HG02884 (cell line): ENCODE data around the gene MTERF4.
"Not testable (repeated sequence)": the region's sequence is repeated elsewhere in the genome, so short reads cannot be mapped to it uniquely, and the experiment has no call there.

Experiments
- ATAC-seq: cut with Tn5 transposase; IDR thresholded peaks from one replicate; pipeline ENCODE4 v1.9.1; 2021; ENCODE audit warnings: mild to moderate bottlenecking, moderate library complexity; ENCODE audit not compliant: unreplicated experiment

The MTERF4 gene

DNA sequence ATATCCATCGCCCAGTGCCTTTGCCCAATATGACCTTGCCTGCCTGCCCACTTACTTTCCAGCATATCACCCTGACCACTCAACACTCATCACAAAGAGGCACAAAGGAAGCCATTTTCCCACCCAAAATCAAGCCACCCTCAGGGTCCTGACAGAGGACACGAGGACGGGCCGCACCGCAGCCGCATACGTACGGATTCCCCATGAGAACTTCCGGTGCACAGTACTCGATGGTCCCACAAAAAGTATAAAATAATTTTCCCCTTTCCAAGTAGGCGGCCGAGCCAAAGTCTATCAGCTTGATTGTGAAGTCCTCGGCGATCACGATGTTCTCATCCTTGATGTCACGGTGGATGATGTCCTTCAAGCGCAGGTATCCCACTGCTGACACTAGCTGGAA lies 10.0 kb upstream of the MTERF4 start:
- no peak for ATAC-seq

DNA sequence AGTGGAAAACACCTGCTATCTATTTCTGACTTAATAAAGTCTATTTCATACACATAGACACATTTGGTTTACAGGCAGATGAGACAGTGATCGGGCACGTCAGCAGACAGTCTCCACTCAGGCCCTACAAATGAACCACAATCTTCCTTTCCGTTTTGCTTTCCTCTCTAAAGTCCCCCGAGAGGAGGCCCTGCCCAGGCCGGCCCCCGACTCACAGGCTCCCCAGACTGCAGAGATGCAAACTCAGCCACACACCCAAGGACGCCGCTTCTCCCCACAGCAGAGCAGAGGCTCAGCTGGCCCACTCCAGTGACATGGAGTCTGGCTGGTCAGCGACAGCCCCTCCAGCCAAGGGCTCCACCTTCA lies 9.3 kb upstream of the MTERF4 start:
- no peak for ATAC-seq

DNA sequence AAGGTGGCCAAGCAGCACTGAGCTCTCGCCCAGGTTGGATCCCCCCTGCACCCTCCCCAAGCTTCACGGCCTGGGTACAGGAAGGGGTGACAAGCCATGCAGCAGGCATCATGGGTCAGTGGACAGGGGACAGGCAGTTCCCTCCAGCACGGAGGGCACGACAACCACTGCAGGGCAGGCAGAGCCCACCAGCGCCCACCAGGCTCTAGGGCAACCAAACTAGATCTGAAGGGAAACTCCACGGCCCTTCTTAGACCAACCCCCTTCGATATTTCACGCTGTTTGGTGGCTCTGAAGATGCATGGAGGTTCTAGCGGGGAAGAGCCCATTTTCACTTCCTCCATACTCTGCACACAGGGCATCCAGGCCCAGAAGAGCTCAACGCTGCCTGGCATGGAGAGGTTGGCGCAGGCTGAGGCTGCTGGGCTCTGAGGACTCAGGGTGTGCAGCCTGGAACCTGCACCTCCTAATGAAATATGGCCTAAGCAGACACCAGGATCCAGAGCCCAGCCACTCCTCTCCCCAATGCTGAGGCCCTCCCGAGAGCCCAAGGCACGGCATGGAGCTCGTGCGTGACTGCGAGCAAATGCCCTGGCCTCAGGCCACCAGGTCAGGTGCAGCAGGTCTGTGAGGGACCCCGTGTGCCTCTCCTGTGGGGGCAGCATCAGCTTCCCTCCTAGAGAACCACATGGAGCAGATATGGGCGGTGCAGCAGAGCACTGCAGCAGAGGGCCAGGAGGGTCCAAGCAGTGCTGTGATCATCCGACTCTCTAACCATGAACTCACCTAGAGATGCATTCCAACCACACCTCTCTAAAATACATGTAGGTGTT lies 8.7 kb upstream of the MTERF4 start:
- no peak for ATAC-seq

DNA sequence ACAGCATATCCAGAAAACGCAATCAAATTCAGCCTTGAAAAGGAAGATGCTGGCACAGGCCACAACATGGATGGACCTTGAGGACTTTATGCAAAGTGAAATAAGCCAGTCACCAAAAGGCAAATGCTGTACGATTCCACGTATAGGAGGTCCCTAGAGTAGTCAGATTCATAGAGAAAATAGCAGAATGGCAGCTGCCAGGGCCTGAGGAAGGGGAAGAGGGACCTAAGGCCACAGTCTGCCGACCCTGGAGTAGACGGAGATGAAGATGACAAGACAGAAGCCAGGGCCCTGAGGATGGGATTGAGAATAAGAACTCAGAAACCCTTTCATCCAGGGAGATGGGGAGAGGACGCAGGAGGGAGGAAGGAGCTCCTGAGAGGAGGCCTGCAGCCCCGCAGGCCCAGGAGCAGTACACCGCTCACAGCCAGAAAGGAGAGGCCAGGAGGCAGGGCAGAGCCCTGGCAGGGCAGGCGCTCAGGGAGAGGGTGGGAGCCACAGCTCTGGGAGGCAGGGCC lies 8.1 kb upstream of the MTERF4 start:
- no peak for ATAC-seq

DNA sequence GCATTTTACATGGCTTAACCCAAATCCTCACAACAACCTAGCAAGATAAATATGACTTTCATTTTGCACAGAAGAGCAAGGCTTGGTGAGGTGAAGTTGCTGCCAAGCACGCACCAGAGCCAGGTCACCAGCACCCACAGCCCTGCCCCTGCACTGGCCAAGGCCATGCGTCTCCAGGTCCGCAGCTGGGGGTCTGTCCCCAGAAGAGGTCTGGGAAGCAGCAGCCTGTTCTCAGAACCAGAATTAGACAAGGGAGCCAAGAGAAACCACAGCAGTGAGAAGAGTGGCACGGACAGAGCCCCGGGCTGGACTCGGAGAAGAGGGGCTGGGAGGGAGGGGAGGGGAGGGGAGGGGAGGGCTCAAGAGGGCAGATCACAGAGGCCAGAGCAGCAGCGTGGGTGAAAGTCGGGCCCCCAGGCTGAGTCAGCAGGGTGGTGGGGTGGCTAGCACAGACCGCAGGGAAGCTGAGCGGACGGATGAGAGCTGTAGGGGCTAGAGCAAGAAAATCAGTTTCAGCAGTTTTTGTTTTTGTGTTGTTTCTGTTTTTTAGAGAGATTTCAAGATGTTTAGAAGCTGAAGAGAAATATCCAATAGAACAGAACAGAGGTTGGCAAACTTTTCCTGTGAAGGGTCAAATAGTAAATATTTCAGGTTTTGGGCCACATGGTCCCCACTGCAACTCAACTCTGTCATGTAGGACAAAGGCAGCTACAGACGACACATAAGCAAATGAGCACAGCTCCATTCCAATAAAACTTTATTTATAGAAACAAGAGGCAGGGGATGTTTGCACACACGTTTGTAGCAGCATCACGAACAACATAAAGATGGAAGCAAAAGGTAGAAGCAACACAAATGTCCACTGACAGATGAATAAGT lies 7.4 kb upstream of the MTERF4 start:
- ATAC-seq: no peak

DNA sequence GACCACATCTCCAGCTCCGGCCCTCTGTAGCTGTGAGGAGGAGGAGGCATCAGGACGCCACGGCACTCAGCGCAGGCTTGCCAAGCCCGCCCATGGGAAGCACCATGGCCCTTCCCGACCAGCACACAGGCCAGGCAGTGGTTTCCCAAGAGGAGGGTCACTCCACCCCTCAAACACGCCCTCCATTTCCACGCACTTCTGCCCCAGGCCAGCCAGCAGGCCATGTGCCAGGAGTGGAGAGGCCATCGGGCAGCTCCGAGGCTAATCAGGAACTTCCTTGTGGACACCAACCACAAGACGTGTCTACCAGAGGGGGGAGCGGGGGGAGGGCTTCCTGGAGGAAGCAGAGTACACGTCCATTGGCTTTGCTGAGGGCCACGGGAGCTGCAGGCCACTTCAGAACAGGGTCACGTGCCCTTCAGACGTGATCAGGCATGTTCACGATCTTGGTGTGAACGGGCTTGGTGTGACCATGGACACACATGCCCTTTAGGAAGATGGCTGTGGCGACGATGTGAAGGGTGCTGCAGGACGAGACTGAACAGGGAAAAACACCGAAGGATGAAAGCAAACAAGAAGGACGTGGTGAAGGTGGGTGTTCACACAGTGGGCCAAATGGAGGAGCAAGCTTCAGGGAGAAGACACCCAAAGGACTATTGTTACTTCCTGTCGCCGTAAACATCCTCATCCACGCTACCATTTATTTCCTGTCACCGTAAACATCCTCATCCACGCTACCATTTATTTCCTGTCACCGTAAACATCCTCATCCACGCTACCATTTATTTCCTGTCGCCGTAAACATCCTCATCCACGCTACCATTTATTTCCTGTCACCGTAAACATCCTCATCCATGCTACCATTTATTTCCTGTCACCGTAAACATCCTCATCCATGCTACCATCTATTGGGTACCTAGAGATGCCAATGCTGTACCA lies 6.5 kb upstream of the MTERF4 start:
- ATAC-seq: no peak

DNA sequence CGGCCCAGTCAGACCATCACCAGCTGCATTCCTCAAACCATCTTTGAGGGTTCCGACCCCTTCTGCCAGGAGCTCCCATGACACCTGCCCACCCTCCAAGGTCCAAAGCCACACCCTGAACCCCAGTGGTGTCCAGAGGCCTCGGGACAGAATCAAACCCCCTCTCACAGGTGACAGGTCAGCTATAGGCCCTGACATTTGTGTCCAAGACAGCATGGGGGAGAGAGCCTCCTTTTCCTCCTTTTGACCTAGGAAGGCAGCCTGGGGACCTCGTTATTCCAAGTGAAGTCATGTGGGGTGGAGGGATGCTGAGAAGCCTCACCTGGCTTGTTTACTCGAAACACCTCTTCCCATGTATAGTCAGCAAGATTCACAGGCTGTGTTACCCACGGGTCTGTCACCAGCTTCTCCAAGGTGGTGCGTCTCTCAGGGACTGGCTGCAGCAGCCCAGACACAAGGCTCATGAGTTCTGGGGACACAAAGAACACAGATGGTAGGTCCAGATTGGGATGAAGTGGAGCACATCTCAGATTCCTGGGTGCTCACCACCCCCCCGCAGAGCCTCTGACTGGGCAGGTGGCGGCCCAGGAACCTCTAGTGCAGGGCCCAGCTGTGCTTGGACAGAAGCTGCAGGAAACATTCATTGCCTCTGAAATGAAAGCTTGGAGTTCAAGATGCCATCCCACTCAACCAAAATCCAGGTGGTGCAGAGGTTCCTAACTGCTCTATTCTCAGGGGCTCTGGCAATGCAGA lies 5.1 kb upstream of the MTERF4 start:
- no peak for ATAC-seq

DNA sequence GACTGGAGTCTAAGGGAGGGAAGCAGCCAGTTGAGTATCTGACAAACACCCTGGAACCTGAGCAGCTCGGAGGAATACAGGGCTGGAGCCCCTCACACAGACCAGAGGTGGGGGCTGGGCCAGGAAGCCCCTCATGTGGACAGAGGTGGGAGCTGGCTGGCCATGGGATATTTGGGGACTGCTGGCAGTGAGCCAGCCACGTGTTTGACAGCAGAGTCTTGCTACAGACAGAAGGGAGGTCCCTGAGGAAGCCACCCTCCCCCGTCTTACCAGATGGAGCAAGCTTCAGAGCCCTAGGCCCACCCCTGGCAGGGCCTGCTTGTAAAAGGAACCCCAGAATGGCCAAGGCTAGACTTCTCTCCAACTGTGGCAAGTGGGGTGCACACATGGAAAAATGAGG lies 3.6 kb upstream of the MTERF4 start:
- ATAC-seq: no peak

DNA sequence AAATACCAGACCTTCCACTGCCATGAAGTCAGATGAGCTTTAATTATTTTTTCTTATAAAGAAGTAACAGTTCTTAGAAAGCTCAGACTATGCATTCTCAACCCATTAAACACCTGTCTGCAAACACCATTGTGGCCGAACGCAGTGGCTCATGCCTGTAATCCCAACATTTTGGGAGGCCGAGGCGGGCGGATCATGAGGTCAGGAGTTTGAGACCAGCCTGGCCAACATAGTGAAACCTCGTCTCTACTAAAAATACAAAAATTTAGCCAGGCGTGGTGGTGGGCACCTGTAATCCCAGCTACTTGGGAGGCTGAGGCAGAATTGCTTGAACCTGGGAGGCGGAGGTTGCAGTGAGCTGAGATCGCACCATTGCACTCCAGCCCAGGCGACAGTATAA lies 2.5 kb upstream of the MTERF4 start:
- ATAC-seq: not testable (repeated sequence)

DNA sequence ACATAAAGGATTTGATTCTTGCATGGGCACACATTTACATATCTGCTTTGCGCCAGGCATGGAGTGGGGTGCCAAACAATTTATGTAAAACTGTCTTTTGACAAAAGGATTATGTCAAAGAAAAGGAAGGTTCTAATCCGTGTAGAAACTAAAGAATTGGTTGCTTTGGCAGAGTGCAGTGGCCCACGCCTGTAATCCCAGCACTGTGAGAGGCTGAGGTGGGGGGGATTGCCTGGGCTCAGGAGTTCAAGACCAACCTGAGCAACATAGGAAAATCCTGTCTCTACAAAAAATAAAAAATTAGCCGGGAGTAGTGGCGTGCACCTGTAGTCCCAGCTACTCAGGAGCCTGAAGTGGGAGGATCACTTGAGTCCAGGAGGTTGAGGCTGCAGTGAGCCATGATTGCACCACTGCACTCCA lies 1.1 kb upstream of the MTERF4 start:
- no peak for ATAC-seq

DNA sequence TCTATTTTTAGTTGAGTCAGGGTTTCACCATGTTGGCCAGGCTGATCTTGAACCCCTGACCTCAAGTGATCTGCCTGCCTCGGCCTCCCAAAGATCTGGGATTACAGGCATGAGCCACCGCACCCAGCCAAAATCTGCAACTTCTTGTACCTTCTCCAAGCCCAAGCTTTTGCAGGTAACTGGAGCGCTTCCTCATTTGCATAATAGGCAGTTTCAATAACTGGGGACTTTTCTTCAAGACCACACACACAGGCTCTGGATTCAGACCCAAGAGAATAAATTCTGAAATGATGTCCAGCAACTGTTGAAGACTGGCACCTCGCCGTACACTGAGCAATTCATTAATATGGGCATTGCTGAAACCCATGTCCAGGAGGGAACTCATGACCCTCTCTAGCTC lies 2.8 kb downstream of the MTERF4 start:
- ATAC-seq: no peak

DNA sequence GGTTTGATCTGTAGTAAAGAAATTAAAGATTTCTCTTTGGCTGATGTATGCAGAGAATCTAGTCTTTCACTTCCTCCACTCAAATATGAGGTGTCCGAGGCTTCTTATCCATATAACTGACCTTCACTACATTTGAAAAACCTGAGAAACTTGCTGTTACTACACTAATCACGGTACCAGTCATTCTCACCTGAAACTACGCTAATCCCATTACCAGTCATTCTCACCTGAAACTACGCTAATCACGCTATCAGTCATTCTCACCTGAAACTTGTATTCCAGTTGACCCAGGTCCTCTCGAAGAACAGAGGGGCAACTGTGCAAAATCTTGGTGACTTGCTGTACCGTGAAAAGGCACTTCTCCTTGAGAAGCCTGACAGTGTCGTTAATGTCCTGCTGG lies 5.1 kb downstream of the MTERF4 start:
- ATAC-seq: no peak

DNA sequence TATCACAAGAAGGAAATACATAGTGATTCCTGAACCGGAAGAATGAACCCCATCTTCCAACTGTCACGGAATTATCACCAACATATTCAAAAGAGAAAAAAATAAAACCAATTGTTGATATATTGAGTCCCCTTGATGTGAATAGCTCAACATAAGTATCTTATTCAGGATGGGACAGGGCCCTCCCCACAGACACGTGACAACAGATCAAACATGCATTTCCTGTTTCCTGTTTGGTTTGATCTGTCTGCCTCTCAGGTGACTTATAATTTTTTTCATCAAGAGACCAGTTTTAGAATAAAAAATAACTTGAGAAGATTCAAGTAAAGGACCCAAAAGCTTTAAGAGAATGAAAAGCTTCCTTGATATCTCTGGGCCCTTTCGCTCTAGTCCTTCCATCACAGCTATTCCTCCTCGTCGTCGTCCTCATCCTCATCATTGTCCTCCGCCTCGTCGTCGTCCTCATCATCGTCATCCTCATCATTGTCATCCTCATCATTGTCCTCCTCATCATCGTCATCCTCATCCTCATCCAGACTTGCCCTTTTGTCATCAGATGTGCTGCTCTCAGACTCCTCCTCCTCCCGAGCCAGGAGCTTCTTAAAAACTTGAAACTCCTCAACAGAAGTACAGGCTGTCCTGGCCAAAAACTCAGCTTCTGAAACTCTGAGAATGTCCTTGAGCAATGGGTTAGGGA lies 6.3 kb downstream of the MTERF4 start:
- ATAC-seq: no peak

DNA sequence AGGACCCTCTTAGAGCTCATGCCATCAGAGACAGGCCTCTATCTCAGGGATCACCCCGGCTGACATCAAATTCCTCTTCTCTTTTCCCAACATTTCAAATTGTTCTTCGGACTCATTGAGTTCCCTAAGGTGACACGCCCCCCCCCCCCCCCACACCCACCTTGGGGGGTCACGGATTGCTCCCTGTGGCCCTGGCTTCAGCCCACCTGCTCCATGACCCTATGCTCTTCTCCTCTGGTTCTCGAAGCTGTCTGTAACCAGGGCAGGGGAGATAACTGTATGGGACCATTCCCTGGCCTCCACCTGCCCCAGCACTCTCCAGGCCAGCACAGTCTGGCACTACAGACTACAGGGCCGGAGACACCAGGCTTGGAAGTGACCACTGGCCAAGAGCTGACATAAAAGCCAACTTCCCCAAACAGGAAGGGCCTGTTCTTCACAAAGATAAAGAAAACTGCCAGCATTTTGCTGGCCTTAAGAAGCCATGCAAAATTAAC lies 7.1 kb downstream of the MTERF4 start:
- ATAC-seq: no peak

DNA sequence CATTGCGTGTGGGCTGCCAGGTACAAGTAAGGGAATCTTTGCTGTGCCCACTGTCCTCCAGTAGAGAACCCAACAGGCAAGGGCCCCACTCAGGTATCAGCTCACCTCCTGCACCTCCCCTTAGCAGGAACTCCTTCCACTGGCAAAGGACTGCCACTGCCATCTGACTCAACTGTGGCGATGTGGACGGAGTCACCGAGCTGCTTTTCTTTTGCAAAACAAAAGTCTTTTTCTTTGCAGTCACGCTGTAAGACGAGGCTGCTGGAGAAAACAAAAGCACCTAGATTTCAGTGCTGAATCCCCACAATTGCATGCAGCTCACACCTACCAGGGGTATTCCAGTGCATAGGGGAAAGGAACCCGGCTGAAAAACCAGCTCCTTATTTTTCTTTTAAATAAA lies 7.9 kb downstream of the MTERF4 start:
- ATAC-seq: no peak

DNA sequence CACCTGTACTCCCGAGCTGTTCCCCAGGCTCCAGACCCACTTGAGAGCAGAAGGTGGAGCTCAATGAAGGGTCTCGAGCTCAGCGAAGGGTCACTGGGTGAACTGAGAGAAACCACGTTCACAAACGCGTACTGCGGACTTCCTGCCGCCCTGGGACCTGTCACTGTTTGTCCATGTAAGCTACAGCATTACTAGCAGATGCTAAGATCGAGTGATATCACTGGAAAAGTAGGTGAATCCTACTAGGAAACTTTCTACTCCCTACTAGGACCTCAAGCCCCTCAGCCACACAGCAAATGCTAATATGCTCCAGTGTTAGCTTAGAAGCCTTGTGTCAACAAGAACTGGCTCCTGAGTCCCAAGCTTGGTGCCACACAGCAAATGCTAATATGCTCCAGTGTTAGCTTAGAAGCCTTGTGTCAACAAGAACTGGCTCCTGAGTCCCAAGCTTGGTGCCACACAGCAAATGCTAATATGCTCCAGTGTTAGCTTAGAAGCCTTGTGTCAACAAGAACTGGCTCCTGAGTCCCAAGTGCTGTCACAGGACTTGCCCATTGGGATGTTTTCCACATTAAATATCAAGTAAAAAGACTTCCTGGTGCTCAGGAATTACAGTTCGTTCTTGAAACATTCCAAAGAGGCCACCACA lies 8.8 kb downstream of the MTERF4 start:
- ATAC-seq: not testable (repeated sequence)

DNA sequence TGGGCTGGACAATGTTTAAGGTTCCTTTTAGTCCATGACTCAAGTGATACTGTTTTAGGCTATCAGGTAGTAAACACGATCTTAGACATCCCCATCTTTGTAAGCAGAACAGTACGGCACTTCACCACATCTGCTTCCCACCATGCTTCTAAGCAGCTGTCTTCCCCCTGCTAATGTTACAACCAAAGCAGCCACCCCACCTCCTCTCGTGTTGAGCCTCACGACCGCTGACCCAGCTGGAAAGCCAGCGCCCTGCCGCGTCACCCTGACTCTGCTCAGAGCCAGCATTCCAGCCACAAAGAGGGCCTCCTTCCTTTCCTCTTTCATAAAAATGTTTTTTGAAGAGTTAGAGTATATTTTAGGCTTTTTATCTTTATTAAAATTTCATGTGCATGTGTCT lies 9.4 kb downstream of the MTERF4 start:
- no peak for ATAC-seq

DNA sequence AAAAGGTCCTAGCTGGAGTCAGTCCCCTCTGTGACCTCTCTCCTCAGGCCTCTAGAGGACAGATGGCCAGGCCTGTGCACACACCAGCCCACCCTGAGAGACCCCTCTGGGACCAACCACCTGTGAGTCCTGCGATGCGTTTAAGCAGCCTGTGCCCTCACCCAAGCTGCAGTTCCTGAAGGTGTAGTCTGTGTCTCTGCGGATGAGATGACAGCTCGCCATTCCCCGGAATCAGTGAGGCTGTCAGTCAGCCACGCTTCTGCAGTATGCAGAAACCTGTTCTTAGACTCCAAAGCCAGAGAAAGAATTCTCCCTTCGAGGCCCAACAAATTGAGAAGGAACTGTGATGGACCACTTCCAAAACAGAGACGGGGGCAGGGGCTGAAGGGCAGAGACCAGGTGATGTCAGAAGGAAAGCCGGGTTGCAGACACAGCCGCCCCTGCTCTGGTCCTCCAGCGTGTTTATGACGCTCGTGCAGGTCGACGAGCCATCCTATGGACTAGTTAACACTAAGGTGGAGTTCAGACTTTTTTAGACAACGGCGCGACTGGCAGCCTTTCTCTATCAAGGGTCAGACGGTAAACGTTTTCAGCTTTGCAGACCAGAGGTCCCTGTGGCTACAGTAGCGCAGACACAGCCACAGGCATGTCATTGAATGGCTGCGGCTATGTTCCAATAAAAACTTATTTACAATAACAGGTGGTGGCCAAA lies 10.2 kb downstream of the MTERF4 start:
- ATAC-seq: no peak
